Uterus (tissue), 2 donors: ENCODE data around the gene WDR86.

Experiments
- CTCF ChIP-seq, 4 experiments: fragments of 200-600 bp in 2 of 4; fragments of 450-650 bp in 2 of 4; sonication (generic) in 2 of 4; IDR thresholded peaks; one replicate each; pipeline ENCODE4 v1.5.1; 2016 to 2019; ENCODE audit warnings: antibody characterized with exemption in 4 of 4, mild to moderate bottlenecking in 2 of 4, moderate library complexity in 1 of 4
- POLR2A ChIP-seq, 2 donors: fragments of 450-650 bp; IDR thresholded peaks; one replicate each; pipeline ENCODE4 v1.6.1; 2016; ENCODE audit warnings: antibody characterized with exemption in 2 of 2, mild to moderate bottlenecking in 1 of 2, moderate library complexity in 1 of 2

- TF ChIP-seq CTCF (IDR thresholded peaks at IDR 0.05) (no peak), POLR2A (IDR thresholded peaks at IDR 0.05) (no peak)
These were observed 3.4 kb upstream of the WDR86 start for GRCh38 chr7:151413241-151413640.
